ENCODE data around the gene C1RL.

- TF ChIP-seq CTCF (IDR thresholded peaks at IDR 0.05): no peak
- no peak for TF ChIP-seq POLR2AphosphoS5 (IDR thresholded peaks at IDR 0.05; ENCODE audit: insufficient read depth in 1 of 2, low read depth in 1 of 2)
- TF ChIP-seq POLR2A (IDR thresholded peaks at IDR 0.05): no peak
Observed at GRCh38 chr12:7155471-7156034, 46.5 kb upstream of the C1RL start.

Data from vagina (tissue), 2 donors.